ENCODE data around the gene ENDOD1.
A peak's percentile ranks its signal among the peaks of the same experiment; 100 is the strongest.
"Not testable (repeated sequence)": the region's sequence is repeated elsewhere in the genome, so short reads cannot be mapped to it uniquely, and the experiment has no call there.

The ENDOD1 gene

GRCh38 chr11:95089620-95090542 is at the start of gene ENDOD1:
Gene ENDOD1 (plus strand): TSS chr11:95089846. CDS start chr11:95089928, 82 bp downstream.
- peak; percentile 68 for DNase-seq (ENCODE audit: low spot score)

GRCh38 chr11:95042239-95042638 is 47.4 kb upstream of the ENDOD1 start:
- DNase-seq (ENCODE audit: low spot score), result no peak

- DNase-seq (ENCODE audit: low spot score), result no peak
Measured at GRCh38 chr11:95042906-95043305, 46.7 kb upstream of the ENDOD1 start.

- DNase-seq (ENCODE audit: low spot score), result no peak
Measured at GRCh38 chr11:95044010-95044409, 45.6 kb upstream of the ENDOD1 start.

GRCh38 chr11:95045812-95046211 is 43.8 kb upstream of the ENDOD1 start:
- no peak for DNase-seq (ENCODE audit: low spot score)

- DNase-seq (ENCODE audit: low spot score), result not testable (repeated sequence)
Measured at GRCh38 chr11:95049122-95049521, 40.5 kb upstream of the ENDOD1 start, which contains the start of gene KDM4F. Gene KDM4F (plus strand): TSS chr11:95049422.

- DNase-seq (ENCODE audit: low spot score), result no peak
Measured at GRCh38 chr11:95050595-95051202, 38.9 kb upstream of the ENDOD1 start.

GRCh38 chr11:95054356-95054755 is 35.3 kb upstream of the ENDOD1 start:
- DNase-seq (ENCODE audit: low spot score), result no peak

- DNase-seq (ENCODE audit: low spot score), result no peak
Measured at GRCh38 chr11:95055283-95055897, 34.3 kb upstream of the ENDOD1 start.

GRCh38 chr11:95057959-95058358 is 31.7 kb upstream of the ENDOD1 start:
- DNase-seq (ENCODE audit: low spot score), result no peak

- DNase-seq (ENCODE audit: low spot score), result no peak
Measured at GRCh38 chr11:95058621-95059020, 31.0 kb upstream of the ENDOD1 start.

GRCh38 chr11:95059046-95059445 is 30.6 kb upstream of the ENDOD1 start:
- DNase-seq (ENCODE audit: low spot score), result no peak

GRCh38 chr11:95065336-95065735 is 24.3 kb upstream of the ENDOD1 start:
- DNase-seq (ENCODE audit: low spot score), result no peak

GRCh38 chr11:95066716-95067038 is 23.0 kb upstream of the ENDOD1 start, which contains the start of gene SRSF8:
Gene SRSF8 (plus strand): TSS chr11:95066919. CDS start chr11:95067227, 308 bp downstream.
- no peak for DNase-seq (ENCODE audit: low spot score)

GRCh38 chr11:95067039-95067840 is 22.4 kb upstream of the ENDOD1 start:
- DNase-seq (ENCODE audit: low spot score), result peak; percentile 83

- peak; percentile 61 for DNase-seq (ENCODE audit: low spot score)
Measured at GRCh38 chr11:95067841-95068219, 21.8 kb upstream of the ENDOD1 start.

GRCh38 chr11:95068549-95068948 is 21.1 kb upstream of the ENDOD1 start:
- DNase-seq (ENCODE audit: low spot score), result peak; percentile 99

- DNase-seq (ENCODE audit: low spot score), result peak; percentile 51
Measured at GRCh38 chr11:95070471-95070870, 19.2 kb upstream of the ENDOD1 start.

GRCh38 chr11:95072948-95073347 is 16.7 kb upstream of the ENDOD1 start:
- no peak for DNase-seq (ENCODE audit: low spot score)

- no peak for DNase-seq (ENCODE audit: low spot score)
Measured at GRCh38 chr11:95074792-95075563, 14.7 kb upstream of the ENDOD1 start.

- DNase-seq (ENCODE audit: low spot score), result no peak
Measured at GRCh38 chr11:95076416-95076815, 13.2 kb upstream of the ENDOD1 start.

Measured in RKO (cell line).